ENCODE data around the gene TEX14. TPM values are rescaled to one million over a fixed set of nuclear protein-coding genes. Genes with fewer than 3 reads are reported as not detected.

TEX14 gene
- total RNA-seq, 1 donor from 2014 or later, result 0.20 TPM

- H3K9me3 Mint-ChIP-seq (ENCODE audit: unreplicated experiment), result peaks cover 4% of the 10 kb centered on the region
- no peak overlapping the region for H3K4me3 Mint-ChIP-seq (ENCODE audit: unreplicated experiment)
- H3K27ac Mint-ChIP-seq (ENCODE audit: unreplicated experiment), result no peak overlapping the region
- no peak for TF ChIP-seq CTCF (IDR thresholded peaks at IDR 0.05; ENCODE audit: partially characterized antibody, unreplicated experiment)
- peaks cover 3% of the 10 kb centered on the region for H3K27me3 Mint-ChIP-seq (ENCODE audit: unreplicated experiment)
- no peaks in the 10 kb centered on the region for H3K4me1 Mint-ChIP-seq (ENCODE audit: low read depth, unreplicated experiment)
- DNase-seq, result no peak
- no peaks in the 10 kb centered on the region for H3K36me3 Mint-ChIP-seq (ENCODE audit: unreplicated experiment)
Observed at GRCh38 chr17:58626905-58627304, 64.9 kb downstream of the TEX14 start.

- no peak for TF ChIP-seq CTCF (IDR thresholded peaks at IDR 0.05; ENCODE audit: partially characterized antibody, unreplicated experiment)
- peaks cover 3% of the 10 kb centered on the region for H3K27me3 Mint-ChIP-seq (ENCODE audit: unreplicated experiment)
- no peaks in the 10 kb centered on the region for H3K4me1 Mint-ChIP-seq (ENCODE audit: low read depth, unreplicated experiment)
- H3K36me3 Mint-ChIP-seq (ENCODE audit: unreplicated experiment), result no peaks in the 10 kb centered on the region
- H3K4me3 Mint-ChIP-seq (ENCODE audit: unreplicated experiment), result no peak overlapping the region
- H3K9me3 Mint-ChIP-seq (ENCODE audit: unreplicated experiment), result no peaks in the 10 kb centered on the region
- H3K27ac Mint-ChIP-seq (ENCODE audit: unreplicated experiment), result no peak overlapping the region
- DNase-seq, result no peak
Observed at GRCh38 chr17:58624751-58625150, 67.1 kb downstream of the TEX14 start.

GRCh38 chr17:58621174-58621573 lies 70.7 kb downstream of the TEX14 start:
- Mint-ChIP-seq H3K4me3 (ENCODE audit: unreplicated experiment) (no peak overlapping the region), H3K27me3 (ENCODE audit: unreplicated experiment) (peaks cover 3% of the 10 kb centered on the region), H3K36me3 (ENCODE audit: unreplicated experiment) (no peaks in the 10 kb centered on the region), H3K4me1 (ENCODE audit: low read depth, unreplicated experiment) (no peaks in the 10 kb centered on the region), H3K9me3 (ENCODE audit: unreplicated experiment) (no peaks in the 10 kb centered on the region), H3K27ac (ENCODE audit: unreplicated experiment) (no peak overlapping the region)
- no peak for DNase-seq
- TF ChIP-seq CTCF (IDR thresholded peaks at IDR 0.05; ENCODE audit: partially characterized antibody, unreplicated experiment), result no peak

GRCh38 chr17:58618336-58618735 lies 73.5 kb downstream of the TEX14 start:
- H3K4me1 Mint-ChIP-seq (ENCODE audit: low read depth, unreplicated experiment), result no peaks in the 10 kb centered on the region
- DNase-seq, result no peak
- H3K4me3 Mint-ChIP-seq (ENCODE audit: unreplicated experiment), result no peak overlapping the region
- no peaks in the 10 kb centered on the region for H3K36me3 Mint-ChIP-seq (ENCODE audit: unreplicated experiment)
- peaks cover 3% of the 10 kb centered on the region for H3K27me3 Mint-ChIP-seq (ENCODE audit: unreplicated experiment)
- H3K27ac Mint-ChIP-seq (ENCODE audit: unreplicated experiment), result no peak overlapping the region
- TF ChIP-seq CTCF (IDR thresholded peaks at IDR 0.05; ENCODE audit: partially characterized antibody, unreplicated experiment), result no peak
- H3K9me3 Mint-ChIP-seq (ENCODE audit: unreplicated experiment), result no peaks in the 10 kb centered on the region

GRCh38 chr17:58617563-58617962 lies 74.3 kb downstream of the TEX14 start:
- DNase-seq, result no peak
- TF ChIP-seq CTCF (IDR thresholded peaks at IDR 0.05; ENCODE audit: partially characterized antibody, unreplicated experiment), result no peak
- Mint-ChIP-seq H3K4me3 (ENCODE audit: unreplicated experiment) (no peak overlapping the region), H3K36me3 (ENCODE audit: unreplicated experiment) (no peaks in the 10 kb centered on the region), H3K27me3 (ENCODE audit: unreplicated experiment) (no peaks in the 10 kb centered on the region), H3K4me1 (ENCODE audit: low read depth, unreplicated experiment) (no peaks in the 10 kb centered on the region), H3K27ac (ENCODE audit: unreplicated experiment) (no peak overlapping the region), H3K9me3 (ENCODE audit: unreplicated experiment) (no peaks in the 10 kb centered on the region)

Data from glutamatergic neuron (in vitro differentiated cells).